Fibroblast of lung (primary cell): ENCODE results near the gene LRRIQ3.

Source experiments
- CTCF ChIP-seq, 2 donors: IDR thresholded peaks in 1 of 2; conservative IDR thresholded peaks in 1 of 2; 1 replicate in 1 of 2; 2 replicates in 1 of 2; pipeline ENCODE4 v1.5.1; 2011 to 2012; ENCODE audit warnings: low read length in 2 of 2, control low read depth in 1 of 2, inconsistent platforms in 1 of 2, low read depth in 1 of 2, mild to moderate bottlenecking in 1 of 2
- EZH2 ChIP-seq: IDR thresholded peaks from 2 replicates; pipeline ENCODE4 v1.5.1; 2012; ENCODE audit warnings: low read length, control low read depth, mild to moderate bottlenecking; ENCODE audit errors: missing control alignments

DNA sequence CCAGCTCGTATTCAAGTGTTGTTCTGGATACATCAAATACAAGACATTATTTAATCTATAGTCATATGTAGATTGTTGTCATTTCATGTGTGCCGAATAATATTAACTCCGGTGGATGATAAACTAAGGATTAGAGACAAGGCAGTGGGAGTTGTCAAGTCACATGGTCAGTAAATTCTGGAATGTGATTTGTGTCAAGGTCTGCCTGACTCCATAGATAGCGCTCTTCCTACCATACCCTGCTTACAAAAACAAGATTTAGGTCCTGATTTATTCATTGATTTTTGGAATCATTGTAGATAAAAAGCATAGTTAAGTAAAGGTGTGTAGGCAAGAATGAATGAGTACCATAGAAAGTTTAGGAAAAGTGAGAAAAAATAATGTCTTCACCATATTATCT lies 39.8 kb upstream of the LRRIQ3 start:
- TF ChIP-seq CTCF (conservative IDR thresholded peaks at IDR 0.05 in 1 of 2, IDR thresholded peaks at IDR 0.05 in 1 of 2; ENCODE audit: low read depth in 1 of 2, low read length in 2 of 2): no peak
- no peak for TF ChIP-seq EZH2
